Uterus (tissue), 2 donors: ENCODE results near the gene ARHGAP36.

ENCODE experiments used
- CTCF ChIP-seq, 4 experiments: fragments of 200-600 bp in 2 of 4; fragments of 450-650 bp in 2 of 4; sonication (generic) in 2 of 4; IDR thresholded peaks; one replicate each; pipeline ENCODE4 v1.5.1; 2016 to 2019; ENCODE audit warnings: antibody characterized with exemption in 4 of 4, mild to moderate bottlenecking in 2 of 4, moderate library complexity in 1 of 4
- POLR2A ChIP-seq, 2 donors: fragments of 450-650 bp; IDR thresholded peaks; one replicate each; pipeline ENCODE4 v1.6.1; 2016; ENCODE audit warnings: antibody characterized with exemption in 2 of 2, mild to moderate bottlenecking in 1 of 2, moderate library complexity in 1 of 2

- TF ChIP-seq POLR2A (IDR thresholded peaks at IDR 0.05) (no peak), CTCF (IDR thresholded peaks at IDR 0.05) (no peak)
Measured at GRCh38 chrX:131046596-131046995, 11.6 kb upstream of the ARHGAP36 start.
